HepG2 (cell line): ENCODE results near the gene MPP7. TPM values are rescaled to one million over a fixed set of nuclear protein-coding genes. Genes with fewer than 3 reads are reported as not detected.

ENCODE experiments used
- ATAC-seq: fragments of 200-7000 bp; cut with Tn5 transposase; 3 replicates; pipeline ENCODE4 v1.9.1; 2020; ENCODE audit warnings: mild to moderate bottlenecking, moderate library complexity
- BruUV-seq: library from RNA; stranded (reverse); fragments of 400-500 nt; replicated peaks from 2 replicates; lab custom pipeline; 2021; lab: Mats Ljungman, UMichigan
- CTCF ChIA-PET: fragments of 300-600 bp; formaldehyde crosslinking; extraction: SDS; loops from one replicate; lab custom pipeline; 2021; ENCODE audit warnings: low total read pairs, inconsistent platforms, low intra/inter-chr PET ratio; lab: Yijun Ruan, JAX
- POLR2A ChIA-PET: fragments of 350-600 bp; sonication (Branson Sonifier 250); formaldehyde crosslinking; loops from one replicate; lab custom pipeline; 2020; ENCODE audit warnings: antibody characterized with exemption, inconsistent platforms; lab: Yijun Ruan, JAX
- DNase-seq: peaks from one replicate; pipeline ENCODE4 v3.0.0-alpha.2; 2015; ENCODE audit warnings: low spot score
- FAIRE-seq: peaks from 3 replicates; lab custom pipeline; 2011; peaks lifted over from hg19 to GRCh38; lab: Jason Lieb, UNC
- H2AFZ ChIP-seq: one replicate; pipeline ENCODE4 v1.6.1; 2011; ENCODE audit warnings: low read length, inconsistent platforms
- H3K27ac ChIP-seq: fragments of 300-600 bp; 3 replicates; pipeline ENCODE4 v1.8.0; 2011; ENCODE audit warnings: mixed run types, mild to moderate bottlenecking, mixed read lengths, low read length, inconsistent platforms; ENCODE audit not compliant: insufficient read depth; ENCODE audit errors: extremely low read length
- H3K27me3 ChIP-seq, 2 experiments: fragments of 200-600 bp in 1 of 2; 2 replicates in 1 of 2; 3 replicates in 1 of 2; pipeline versions ENCODE4 v1.6.0 to v1.8.0; 2011; ENCODE audit warnings: low read length in 2 of 2, mild to moderate bottlenecking in 2 of 2, moderate library complexity in 2 of 2, inconsistent platforms in 1 of 2; ENCODE audit not compliant: insufficient read depth in 2 of 2, control insufficient read depth in 1 of 2
- H3K36me3 ChIP-seq, 2 experiments: fragments of 200-600 bp in 1 of 2; replicated peaks in 1 of 2; 2 replicates in 1 of 2; 3 replicates in 1 of 2; pipeline versions ENCODE4 v1.5.1 to v1.8.0; 2011; ENCODE audit warnings: low read length in 2 of 2, inconsistent platforms in 1 of 2; ENCODE audit not compliant: insufficient read depth in 2 of 2, control insufficient read depth in 1 of 2
- H3K4me1 ChIP-seq: 2 replicates; pipeline ENCODE4 v1.5.1; 2012; ENCODE audit warnings: low read length, inconsistent platforms; ENCODE audit not compliant: insufficient read depth
- H3K4me2 ChIP-seq: 2 replicates; pipeline ENCODE4 v1.6.0; 2011; ENCODE audit warnings: low read depth, low read length, inconsistent platforms
- H3K4me3 ChIP-seq, 3 experiments: fragments of 200-600 bp in 1 of 3; sonication (generic), shearing (Covaris generic) in 1 of 3; replicated peaks in 1 of 3; 2 replicates each; pipeline ENCODE4 v1.5.1; 2011 to 2016; ENCODE audit warnings: low read length in 3 of 3, inconsistent platforms in 2 of 3, low read depth in 2 of 3, mild to moderate bottlenecking in 2 of 3, control low read depth in 1 of 3, mixed read lengths in 1 of 3; ENCODE audit not compliant: insufficient read depth in 1 of 3
- H3K79me2 ChIP-seq: one replicate; pipeline ENCODE4 v1.6.1; 2011; ENCODE audit warnings: low read length, inconsistent platforms; ENCODE audit not compliant: insufficient read depth
- H3K9ac ChIP-seq: 2 replicates; pipeline ENCODE4 v1.6.0; 2011; ENCODE audit warnings: mild to moderate bottlenecking, low read depth, low read length, inconsistent platforms; ENCODE audit not compliant: insufficient read depth
- H3K9me3 ChIP-seq: 2 replicates; pipeline ENCODE4 v1.5.1; 2012; ENCODE audit warnings: mild to moderate bottlenecking, low read length
- H4K20me1 ChIP-seq: 2 replicates; pipeline ENCODE4 v1.6.0; 2011; ENCODE audit warnings: inconsistent platforms, mild to moderate bottlenecking, low read length, moderate library complexity; ENCODE audit not compliant: insufficient read depth
- FOXK1 ChIP-seq: sonication (generic); formaldehyde crosslinking; IDR thresholded peaks from 2 replicates; pipeline ENCODE4 v1.4.0; 2020; ENCODE audit warnings: low read depth, missing genetic modification reagents, borderline replicate concordance
- HOXD1 ChIP-seq: sonication (generic); formaldehyde crosslinking; IDR thresholded peaks from 2 replicates; pipeline ENCODE4 v1.5.0; 2020; ENCODE audit warnings: missing genetic modification reagents
- RBM39 ChIP-seq: fragments of 200-400 bp; formaldehyde crosslinking; IDR thresholded peaks from one replicate; pipeline ENCODE4 v1.6.1; 2018; ENCODE audit warnings: antibody characterized with exemption, mild to moderate bottlenecking, low read depth, low read length; ENCODE audit not compliant: poor library complexity, severe bottlenecking
- SSRP1 ChIP-seq: IDR thresholded peaks from 2 replicates; pipeline ENCODE4 v1.6.1; 2016; ENCODE audit warnings: control low read depth
- ZMAT3 ChIP-seq: sonication (generic); formaldehyde crosslinking; conservative IDR thresholded peaks from 2 replicates; pipeline ENCODE4 v1.7.0; 2021; ENCODE audit warnings: missing genetic modification reagents
- ZNF17 ChIP-seq: sonication (generic); formaldehyde crosslinking; IDR thresholded peaks from 2 replicates; pipeline ENCODE4 v1.5.0; 2020; ENCODE audit warnings: mild to moderate bottlenecking, missing genetic modification reagents
- WGBS: methylation state at CpG from one replicate; pipeline ENCODE4 v1.1.6; 2017; ENCODE audit warnings: low lambda C conversion rate; 5-methylcytosine and 5-hydroxymethylcytosine counted together
- in situ Hi-C: cut with HindIII; loops from 2 replicates; pipeline ENCODE4 v1.10.0; 2017; ENCODE audit warnings: low pct_unique_long_range_greater_than_20kb; ENCODE audit not compliant: extremely low pct_ligation_motif_present
- intact Hi-C: fragments of 100-400 bp; cut with micrococcal nuclease; formaldehyde crosslinking; loops from one replicate; pipeline ENCODE4 v1.10.0; 2022; ENCODE audit not compliant: unreplicated experiment
- polyA plus RNA-seq, 8 experiments: library from polyadenylated mRNA; depleted of rRNA in 3 of 8; stranded (reverse) in 7 of 8; unstranded in 1 of 8; fragments of >200 nt; fragmentation: Illumina TruSeq in 4 of 8; extraction: Trizol in 4 of 8; gene quantifications; 2 replicates each; pipeline versions ENCODE4 v1.2.1 to v1.2.3, GENCODE V29; 2011 to 2016; ENCODE audit warnings: low read depth in 4 of 8, missing spikeins in 1 of 8, mixed read lengths in 1 of 8; ENCODE audit not compliant: insufficient read depth in 1 of 8
- total RNA-seq, 5 experiments: library from RNA; depleted of rRNA; stranded (reverse); fragments of >200 nt; fragmentation: Illumina TruSeq; extraction: Trizol; gene quantifications; 2 replicates each; pipeline ENCODE4 v1.2.3, GENCODE V29; 2016; ENCODE audit warnings: low read depth in 1 of 5
- TF ChIP-seq, protein P1 (sequence below): sonication (generic); formaldehyde crosslinking; IDR thresholded peaks from 2 replicates; pipeline ENCODE4 v1.8.0; 2022; ENCODE audit warnings: mild to moderate bottlenecking, missing genetic modification reagents
- TF ChIP-seq, protein P2 (sequence below): sonication (generic); formaldehyde crosslinking; IDR thresholded peaks from 2 replicates; pipeline ENCODE4 v1.4.0; 2020; ENCODE audit warnings: missing genetic modification reagents
- TF ChIP-seq, protein P3 (sequence below): sonication (generic); formaldehyde crosslinking; IDR thresholded peaks from 2 replicates; pipeline ENCODE4 v1.5.0; 2020; ENCODE audit warnings: mild to moderate bottlenecking, missing genetic modification reagents, moderate library complexity

The MPP7 gene
- total and polyA plus RNA-seq, 2 of the 13 experiments (the other 11 are each of a cell fraction or from before 2014, with no cell fraction given), result 6.8 to 16.4 TPM

DNA sequence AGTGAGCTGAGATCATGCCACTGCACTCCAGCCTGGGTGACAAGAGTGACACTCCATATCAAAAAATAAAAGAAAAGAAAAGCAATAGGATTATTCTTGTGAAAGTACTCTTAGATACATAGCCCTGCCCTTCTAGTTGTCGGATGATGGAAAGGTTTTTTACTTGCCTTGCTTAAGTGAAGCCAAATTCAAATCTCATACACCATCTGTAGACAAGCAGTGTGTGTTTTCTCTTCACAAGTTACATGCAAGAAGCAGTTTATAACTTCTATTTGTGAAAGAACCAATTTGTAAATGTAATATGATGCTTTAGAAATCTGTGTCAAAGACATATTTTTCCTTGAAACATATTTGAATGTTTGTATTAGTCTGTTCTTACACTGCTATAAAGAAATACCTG is 15.8 kb upstream of the MPP7 start:
- intact Hi-C loops (no loop called here), in situ Hi-C loops (no loop called here)
- no TSS peak for BruUV-seq
- H3K79me2 ChIP-seq, result no peaks in the 10 kb centered on the region
- no peak overlapping the region for H2AFZ ChIP-seq
- no peak for ATAC-seq
- no peaks in the 10 kb centered on the region for H3K4me1 ChIP-seq
- H3K9me3 ChIP-seq, result no peaks in the 10 kb centered on the region
- no peak for FAIRE-seq
- H3K9ac ChIP-seq, result no peak overlapping the region
- ChIA-PET POLR2A (no interaction called here), CTCF (no interaction called here)
- DNase-seq, result no peak
- TF ChIP-seq FOXK1 (CRISPR knock-in tag) (no peak), HOXD1 (CRISPR knock-in tag) (no peak), RBM39 (no peak), SSRP1 (CRISPR knock-in tag) (no peak), ZMAT3 (no peak), ZNF17 (CRISPR knock-in tag) (no peak)
- TF ChIP-seq, protein P1, sequence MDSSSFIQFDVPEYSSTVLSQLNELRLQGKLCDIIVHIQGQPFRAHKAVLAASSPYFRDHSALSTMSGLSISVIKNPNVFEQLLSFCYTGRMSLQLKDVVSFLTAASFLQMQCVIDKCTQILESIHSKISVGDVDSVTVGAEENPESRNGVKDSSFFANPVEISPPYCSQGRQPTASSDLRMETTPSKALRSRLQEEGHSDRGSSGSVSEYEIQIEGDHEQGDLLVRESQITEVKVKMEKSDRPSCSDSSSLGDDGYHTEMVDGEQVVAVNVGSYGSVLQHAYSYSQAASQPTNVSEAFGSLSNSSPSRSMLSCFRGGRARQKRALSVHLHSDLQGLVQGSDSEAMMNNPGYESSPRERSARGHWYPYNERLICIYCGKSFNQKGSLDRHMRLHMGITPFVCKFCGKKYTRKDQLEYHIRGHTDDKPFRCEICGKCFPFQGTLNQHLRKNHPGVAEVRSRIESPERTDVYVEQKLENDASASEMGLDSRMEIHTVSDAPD, result no peak
- TF ChIP-seq, protein P2, sequence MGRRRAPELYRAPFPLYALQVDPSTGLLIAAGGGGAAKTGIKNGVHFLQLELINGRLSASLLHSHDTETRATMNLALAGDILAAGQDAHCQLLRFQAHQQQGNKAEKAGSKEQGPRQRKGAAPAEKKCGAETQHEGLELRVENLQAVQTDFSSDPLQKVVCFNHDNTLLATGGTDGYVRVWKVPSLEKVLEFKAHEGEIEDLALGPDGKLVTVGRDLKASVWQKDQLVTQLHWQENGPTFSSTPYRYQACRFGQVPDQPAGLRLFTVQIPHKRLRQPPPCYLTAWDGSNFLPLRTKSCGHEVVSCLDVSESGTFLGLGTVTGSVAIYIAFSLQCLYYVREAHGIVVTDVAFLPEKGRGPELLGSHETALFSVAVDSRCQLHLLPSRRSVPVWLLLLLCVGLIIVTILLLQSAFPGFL (CRISPR knock-in tag), result no peak
- TF ChIP-seq, protein P3, sequence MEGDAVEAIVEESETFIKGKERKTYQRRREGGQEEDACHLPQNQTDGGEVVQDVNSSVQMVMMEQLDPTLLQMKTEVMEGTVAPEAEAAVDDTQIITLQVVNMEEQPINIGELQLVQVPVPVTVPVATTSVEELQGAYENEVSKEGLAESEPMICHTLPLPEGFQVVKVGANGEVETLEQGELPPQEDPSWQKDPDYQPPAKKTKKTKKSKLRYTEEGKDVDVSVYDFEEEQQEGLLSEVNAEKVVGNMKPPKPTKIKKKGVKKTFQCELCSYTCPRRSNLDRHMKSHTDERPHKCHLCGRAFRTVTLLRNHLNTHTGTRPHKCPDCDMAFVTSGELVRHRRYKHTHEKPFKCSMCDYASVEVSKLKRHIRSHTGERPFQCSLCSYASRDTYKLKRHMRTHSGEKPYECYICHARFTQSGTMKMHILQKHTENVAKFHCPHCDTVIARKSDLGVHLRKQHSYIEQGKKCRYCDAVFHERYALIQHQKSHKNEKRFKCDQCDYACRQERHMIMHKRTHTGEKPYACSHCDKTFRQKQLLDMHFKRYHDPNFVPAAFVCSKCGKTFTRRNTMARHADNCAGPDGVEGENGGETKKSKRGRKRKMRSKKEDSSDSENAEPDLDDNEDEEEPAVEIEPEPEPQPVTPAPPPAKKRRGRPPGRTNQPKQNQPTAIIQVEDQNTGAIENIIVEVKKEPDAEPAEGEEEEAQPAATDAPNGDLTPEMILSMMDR (CRISPR knock-in tag), result no peak
- WGBS, result 69% methylated on average over 1 of the region's 1 CpG
- H4K20me1 ChIP-seq, result no peaks in the 10 kb centered on the region
- peaks cover 0 to 8% of the 10 kb centered on the region in 2 experiments; a peak in 1 of 5 replicates for H3K27me3 ChIP-seq
- H3K36me3 ChIP-seq, result no peaks in the 10 kb centered on the region
- H3K4me2 ChIP-seq, result no peak overlapping the region
- H3K4me3 ChIP-seq, result no peak overlapping the region
- no peak overlapping the region for H3K27ac ChIP-seq
